Globus pallidus (tissue), 1 donor: ENCODE measurements around the gene AGA.

Experiments
- DNase-seq: peaks from one replicate; pipeline ENCODE4 v3.0.0-alpha.2; 2015; ENCODE audit warnings: low spot score

AGA gene

GRCh38 chr4:177446586-177446985 is 4.3 kb upstream of the AGA start:
- DNase-seq: no peak

GRCh38 chr4:177444911-177445736 is 2.9 kb upstream of the AGA start:
- DNase-seq: no peak

- DNase-seq: peak; percentile 25
Observed at GRCh38 chr4:177441061-177441802, 1.0 kb downstream of the AGA start.

- DNase-seq: no peak
Observed at GRCh38 chr4:177436456-177436855, 5.8 kb downstream of the AGA start.

GRCh38 chr4:177434667-177435066 is 7.6 kb downstream of the AGA start:
- no peak for DNase-seq

- no peak for DNase-seq
Observed at GRCh38 chr4:177427192-177427591, 15.0 kb downstream of the AGA start.

GRCh38 chr4:177419434-177419833 is 22.8 kb downstream of the AGA start:
- DNase-seq: no peak

- DNase-seq: no peak
Observed at GRCh38 chr4:177413656-177414055, 28.6 kb downstream of the AGA start.

- DNase-seq: no peak
Observed at GRCh38 chr4:177413076-177413475, 29.2 kb downstream of the AGA start.

- no peak for DNase-seq
Observed at GRCh38 chr4:177411996-177412395, 30.2 kb downstream of the AGA start.

GRCh38 chr4:177410566-177410965 is 31.7 kb downstream of the AGA start:
- no peak for DNase-seq

- no peak for DNase-seq
Observed at GRCh38 chr4:177408023-177408422, 34.2 kb downstream of the AGA start.

GRCh38 chr4:177405508-177405907 is 36.7 kb downstream of the AGA start:
- DNase-seq: no peak

GRCh38 chr4:177404986-177405385 is 37.3 kb downstream of the AGA start:
- no peak for DNase-seq

- no peak for DNase-seq
Observed at GRCh38 chr4:177404342-177404741, 37.9 kb downstream of the AGA start.

- DNase-seq: no peak
Observed at GRCh38 chr4:177403746-177404145, 38.5 kb downstream of the AGA start.

- DNase-seq: no peak
Observed at GRCh38 chr4:177401658-177402273, 40.5 kb downstream of the AGA start.

GRCh38 chr4:177400030-177400429 is 42.2 kb downstream of the AGA start:
- no peak for DNase-seq

- no peak for DNase-seq
Observed at GRCh38 chr4:177396352-177396751, 45.9 kb downstream of the AGA start.

- DNase-seq: no peak
Observed at GRCh38 chr4:177393236-177393635, 49.0 kb downstream of the AGA start.

GRCh38 chr4:177391953-177392352 is 50.3 kb downstream of the AGA start:
- DNase-seq: no peak

- DNase-seq: no peak
Observed at GRCh38 chr4:177391287-177391686, 51.0 kb downstream of the AGA start.

- no peak for DNase-seq
Observed at GRCh38 chr4:177386278-177386815, 55.9 kb downstream of the AGA start.
